Glutamatergic neuron (in vitro differentiated cells): ENCODE results near the gene GUF1. TPM values are rescaled to one million over a fixed set of nuclear protein-coding genes. Genes with fewer than 3 reads are reported as not detected.

ENCODE experiments used
- DNase-seq: peaks from one replicate; pipeline ENCODE4 v3.0.0; 2022
- H3K27ac Mint-ChIP-seq: one replicate; pipeline ENCODE4 v1.8.0; 2020; ENCODE audit warnings: mild to moderate bottlenecking, mixed read lengths, inconsistent platforms; ENCODE audit not compliant: unreplicated experiment
- H3K27me3 Mint-ChIP-seq: one replicate; pipeline ENCODE4 v1.8.0; 2020; ENCODE audit warnings: mild to moderate bottlenecking, moderate library complexity, mixed read lengths, inconsistent platforms; ENCODE audit not compliant: unreplicated experiment
- H3K36me3 Mint-ChIP-seq: one replicate; pipeline ENCODE4 v1.8.0; 2020; ENCODE audit warnings: mild to moderate bottlenecking, mixed read lengths, inconsistent platforms; ENCODE audit not compliant: unreplicated experiment
- H3K4me1 Mint-ChIP-seq: one replicate; pipeline ENCODE4 v1.8.0; 2020; ENCODE audit warnings: mild to moderate bottlenecking, low read depth, mixed read lengths, inconsistent platforms; ENCODE audit not compliant: unreplicated experiment
- H3K4me3 Mint-ChIP-seq: one replicate; pipeline ENCODE4 v1.8.0; 2020; ENCODE audit warnings: mild to moderate bottlenecking, mixed read lengths, inconsistent platforms; ENCODE audit not compliant: unreplicated experiment
- H3K9me3 Mint-ChIP-seq: one replicate; pipeline ENCODE4 v1.8.0; 2020; ENCODE audit warnings: mild to moderate bottlenecking, moderate library complexity, mixed read lengths, inconsistent platforms; ENCODE audit not compliant: unreplicated experiment
- CTCF ChIP-seq: fragments of 200-600 bp; sonication (generic); IDR thresholded peaks from one replicate; pipeline ENCODE4 v1.5.0; 2021; ENCODE audit not compliant: partially characterized antibody, unreplicated experiment
- total RNA-seq: library from RNA; stranded (reverse); fragmentation: NEBNext Ultra II Directional; extraction: Animal tissue kit (Norgen Biotek cat#: 25700); gene quantifications from one replicate; pipeline ENCODE4 v1.2.1, GENCODE V29; 2021; ENCODE audit not compliant: unreplicated experiment

The GUF1 gene
- total RNA-seq, 1 donor from 2014 or later = 26.3 TPM

GRCh38 chr4:44740201-44740600 is 62.0 kb downstream of the GUF1 start:
- Mint-ChIP-seq H3K27ac (no peak overlapping the region), H3K4me3 (no peak overlapping the region), H3K27me3 (peaks cover 2% of the 10 kb centered on the region), H3K36me3 (no peaks in the 10 kb centered on the region), H3K4me1 (no peaks in the 10 kb centered on the region), H3K9me3 (no peaks in the 10 kb centered on the region)
- no peak for DNase-seq
- no peak for TF ChIP-seq CTCF

Other genes with a start within 250 kb of the GUF1 start
- gene KCTD8, start 229.6 kb upstream of the GUF1 start, total RNA-seq = 23.2 TPM
- gene YIPF7, start 26.8 kb upstream of the GUF1 start, total RNA-seq = not detected
- 10.1 TPM for gene GNPDA2, start 48.1 kb downstream of the GUF1 start, total RNA-seq